HEK293 (cell line): Measurements from ENCODE around the gene ZNF786.

Source experiments
- IKZF3 ChIP-seq: fragments of 450-650 bp; IDR thresholded peaks from 2 replicates; pipeline ENCODE4 v1.5.0; 2018; ENCODE audit warnings: missing biosample characterization, mild to moderate bottlenecking, missing genetic modification characterization, moderate library complexity
- OVOL3 ChIP-seq: fragments of 450-650 bp; formaldehyde crosslinking; IDR thresholded peaks from 2 replicates; pipeline ENCODE4 v1.5.1; 2016; ENCODE audit warnings: missing biosample characterization, missing genetic modification characterization
- PBX3 ChIP-seq: sonication (generic); formaldehyde crosslinking; IDR thresholded peaks from 2 replicates; pipeline ENCODE4 v1.8.1; 2022; ENCODE audit warnings: mild to moderate bottlenecking, moderate library complexity, missing genetic modification reagents
- TCF7L2 ChIP-seq: IDR thresholded peaks from 2 replicates; pipeline ENCODE4 v1.6.1; 2011; ENCODE audit warnings: low read depth, mild to moderate bottlenecking, inconsistent platforms, low read length, moderate library complexity, borderline replicate concordance
- ZBTB11 ChIP-seq: fragments of 450-650 bp; formaldehyde crosslinking; conservative IDR thresholded peaks from 2 replicates; pipeline ENCODE4 v1.5.1; 2016; ENCODE audit warnings: low read depth, missing biosample characterization, missing genetic modification characterization
- ZBTB8A ChIP-seq: fragments of 450-650 bp; formaldehyde crosslinking; IDR thresholded peaks from 2 replicates; pipeline ENCODE4 v1.5.1; 2016; ENCODE audit warnings: missing biosample characterization, missing genetic modification characterization
- ZFP3 ChIP-seq: fragments of 450-650 bp; formaldehyde crosslinking; IDR thresholded peaks from 2 replicates; pipeline ENCODE4 v1.5.1; 2016; ENCODE audit warnings: low read depth, missing biosample characterization, missing genetic modification characterization
- ZNF155 ChIP-seq: fragments of 450-650 bp; formaldehyde crosslinking; IDR thresholded peaks from 2 replicates; pipeline ENCODE4 v1.5.1; 2016; ENCODE audit warnings: missing biosample characterization, missing genetic modification characterization
- ZNF202 ChIP-seq: fragments of 450-650 bp; formaldehyde crosslinking; IDR thresholded peaks from 2 replicates; pipeline ENCODE4 v1.5.1; 2016; ENCODE audit warnings: missing biosample characterization, missing genetic modification characterization, borderline replicate concordance
- ZNF501 ChIP-seq: fragments of 450-650 bp; formaldehyde crosslinking; IDR thresholded peaks from 2 replicates; pipeline ENCODE4 v1.5.1; 2016; ENCODE audit warnings: missing biosample characterization, missing genetic modification characterization
- ZNF610 ChIP-seq: fragments of 450-650 bp; formaldehyde crosslinking; IDR thresholded peaks from 2 replicates; pipeline ENCODE4 v1.5.1; 2016; ENCODE audit warnings: missing biosample characterization, missing genetic modification characterization, borderline replicate concordance
- ZNF76 ChIP-seq: fragments of 450-650 bp; formaldehyde crosslinking; IDR thresholded peaks from 2 replicates; pipeline ENCODE4; 2016; ENCODE audit warnings: low read depth, missing biosample characterization, missing genetic modification characterization, borderline replicate concordance
- ZSCAN4 ChIP-seq: fragments of 450-650 bp; formaldehyde crosslinking; IDR thresholded peaks from 2 replicates; pipeline ENCODE4 v1.5.1; 2017; ENCODE audit warnings: missing biosample characterization, missing genetic modification characterization
- ZSCAN5A ChIP-seq: fragments of 450-650 bp; formaldehyde crosslinking; IDR thresholded peaks from 2 replicates; pipeline ENCODE4 v1.5.1; 2016; ENCODE audit warnings: missing biosample characterization, missing genetic modification characterization
- TF ChIP-seq, protein P1 (sequence below): fragments of 450-650 bp; formaldehyde crosslinking; IDR thresholded peaks from 2 replicates; pipeline ENCODE4 v1.5.1; 2016; ENCODE audit warnings: missing biosample characterization, missing genetic modification characterization, low read depth
- TF ChIP-seq, protein P2 (sequence below): fragments of 450-650 bp; formaldehyde crosslinking; IDR thresholded peaks from 2 replicates; pipeline ENCODE4 v1.5.1; 2016; ENCODE audit warnings: missing biosample characterization, missing genetic modification characterization

ZNF786 gene

DNA sequence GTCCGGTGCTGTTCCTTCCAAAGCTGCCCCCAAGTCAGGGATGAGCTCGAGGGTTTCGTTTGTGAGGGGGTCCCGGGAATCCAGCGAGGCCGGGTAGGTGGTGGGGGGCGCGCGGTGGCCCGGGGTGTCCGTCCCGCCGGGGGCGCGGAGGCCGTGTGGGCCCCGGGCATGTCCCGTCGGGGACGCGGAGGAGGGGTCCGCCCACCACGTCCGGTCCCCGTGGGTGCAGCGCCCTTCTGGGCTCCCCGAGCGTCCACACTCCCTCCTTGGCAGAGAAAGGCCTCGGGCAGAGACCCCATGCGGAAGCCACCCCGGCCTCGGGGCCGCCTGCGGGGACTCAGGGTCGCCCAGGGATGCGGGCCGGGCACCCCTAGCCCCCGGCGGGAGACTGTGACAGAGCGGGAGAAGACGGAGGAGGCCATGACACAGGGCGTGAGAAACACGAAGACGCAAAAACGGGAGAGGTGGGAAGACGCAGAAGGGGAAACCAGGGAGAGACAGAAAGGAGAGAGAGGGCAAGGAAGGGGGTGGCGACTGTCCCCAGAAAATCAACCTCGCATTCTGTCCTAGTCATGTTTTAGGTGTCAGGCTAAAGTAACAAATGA, 36.2 kb upstream of the ZNF786 start (continued):
- TF ChIP-seq, protein P1, sequence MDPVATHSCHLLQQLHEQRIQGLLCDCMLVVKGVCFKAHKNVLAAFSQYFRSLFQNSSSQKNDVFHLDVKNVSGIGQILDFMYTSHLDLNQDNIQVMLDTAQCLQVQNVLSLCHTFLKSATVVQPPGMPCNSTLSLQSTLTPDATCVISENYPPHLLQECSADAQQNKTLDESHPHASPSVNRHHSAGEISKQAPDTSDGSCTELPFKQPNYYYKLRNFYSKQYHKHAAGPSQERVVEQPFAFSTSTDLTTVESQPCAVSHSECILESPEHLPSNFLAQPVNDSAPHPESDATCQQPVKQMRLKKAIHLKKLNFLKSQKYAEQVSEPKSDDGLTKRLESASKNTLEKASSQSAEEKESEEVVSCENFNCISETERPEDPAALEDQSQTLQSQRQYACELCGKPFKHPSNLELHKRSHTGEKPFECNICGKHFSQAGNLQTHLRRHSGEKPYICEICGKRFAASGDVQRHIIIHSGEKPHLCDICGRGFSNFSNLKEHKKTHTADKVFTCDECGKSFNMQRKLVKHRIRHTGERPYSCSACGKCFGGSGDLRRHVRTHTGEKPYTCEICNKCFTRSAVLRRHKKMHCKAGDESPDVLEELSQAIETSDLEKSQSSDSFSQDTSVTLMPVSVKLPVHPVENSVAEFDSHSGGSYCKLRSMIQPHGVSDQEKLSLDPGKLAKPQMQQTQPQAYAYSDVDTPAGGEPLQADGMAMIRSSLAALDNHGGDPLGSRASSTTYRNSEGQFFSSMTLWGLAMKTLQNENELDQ (tag by site-specific recombination) = no peak
- TF ChIP-seq ZNF610 (tag by site-specific recombination) (no peak), ZNF202 (tag by site-specific recombination) (no peak), ZBTB8A (tag by site-specific recombination) (peak; percentile 96), ZNF155 (tag by site-specific recombination) (no peak), ZNF76 (tag by site-specific recombination) (peak; percentile 68), ZSCAN5A (tag by site-specific recombination) (no peak; the same call in 1 of the 2 replicates), ZSCAN4 (no peak), TCF7L2 (no peak), IKZF3 (tag by site-specific recombination) (peak; percentile 35; the same call in 1 of the 2 replicates), ZFP3 (tag by site-specific recombination) (no peak), OVOL3 (tag by site-specific recombination) (0 out of 2 replicates have a peak, but pooled peaks have one; percentile 17), PBX3 (CRISPR knock-in tag) (no peak; the same call in 1 of the 2 replicates), ZNF501 (tag by site-specific recombination) (no peak), ZBTB11 (tag by site-specific recombination) (peak; percentile 96)
- TF ChIP-seq, protein P2, sequence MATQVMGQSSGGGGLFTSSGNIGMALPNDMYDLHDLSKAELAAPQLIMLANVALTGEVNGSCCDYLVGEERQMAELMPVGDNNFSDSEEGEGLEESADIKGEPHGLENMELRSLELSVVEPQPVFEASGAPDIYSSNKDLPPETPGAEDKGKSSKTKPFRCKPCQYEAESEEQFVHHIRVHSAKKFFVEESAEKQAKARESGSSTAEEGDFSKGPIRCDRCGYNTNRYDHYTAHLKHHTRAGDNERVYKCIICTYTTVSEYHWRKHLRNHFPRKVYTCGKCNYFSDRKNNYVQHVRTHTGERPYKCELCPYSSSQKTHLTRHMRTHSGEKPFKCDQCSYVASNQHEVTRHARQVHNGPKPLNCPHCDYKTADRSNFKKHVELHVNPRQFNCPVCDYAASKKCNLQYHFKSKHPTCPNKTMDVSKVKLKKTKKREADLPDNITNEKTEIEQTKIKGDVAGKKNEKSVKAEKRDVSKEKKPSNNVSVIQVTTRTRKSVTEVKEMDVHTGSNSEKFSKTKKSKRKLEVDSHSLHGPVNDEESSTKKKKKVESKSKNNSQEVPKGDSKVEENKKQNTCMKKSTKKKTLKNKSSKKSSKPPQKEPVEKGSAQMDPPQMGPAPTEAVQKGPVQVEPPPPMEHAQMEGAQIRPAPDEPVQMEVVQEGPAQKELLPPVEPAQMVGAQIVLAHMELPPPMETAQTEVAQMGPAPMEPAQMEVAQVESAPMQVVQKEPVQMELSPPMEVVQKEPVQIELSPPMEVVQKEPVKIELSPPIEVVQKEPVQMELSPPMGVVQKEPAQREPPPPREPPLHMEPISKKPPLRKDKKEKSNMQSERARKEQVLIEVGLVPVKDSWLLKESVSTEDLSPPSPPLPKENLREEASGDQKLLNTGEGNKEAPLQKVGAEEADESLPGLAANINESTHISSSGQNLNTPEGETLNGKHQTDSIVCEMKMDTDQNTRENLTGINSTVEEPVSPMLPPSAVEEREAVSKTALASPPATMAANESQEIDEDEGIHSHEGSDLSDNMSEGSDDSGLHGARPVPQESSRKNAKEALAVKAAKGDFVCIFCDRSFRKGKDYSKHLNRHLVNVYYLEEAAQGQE = no peak
- TF ChIP-seq, all 188 proteins: peak for 30
